GM12872 (cell line): ENCODE results near the gene ADAMTS12.

Experiments
- TF ChIP-seq, protein P1 (sequence below): IDR thresholded peaks from 3 replicates; pipeline ENCODE4 v1.5.1; 2011; ENCODE audit warnings: low read depth, mild to moderate bottlenecking, low read length, moderate library complexity; ENCODE audit not compliant: insufficient read depth

ADAMTS12 gene

DNA sequence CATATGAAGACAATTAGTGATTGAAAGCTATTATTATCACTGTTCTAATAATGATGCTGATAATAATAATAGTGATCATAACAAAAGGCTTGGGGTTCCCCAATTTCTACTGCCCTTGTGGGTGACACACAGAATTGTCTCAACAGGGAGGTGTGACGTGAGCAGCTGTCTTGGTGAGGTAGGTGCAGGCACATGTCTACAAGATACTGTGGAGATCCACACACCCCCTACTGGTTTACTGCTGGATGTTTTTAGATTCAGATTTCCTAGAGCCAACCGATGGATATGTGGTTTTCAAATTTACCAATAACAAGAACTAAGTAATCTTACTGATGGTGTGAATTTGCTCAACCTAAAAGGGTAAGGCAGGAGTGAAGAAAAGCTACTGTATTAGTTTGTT lies 312.0 kb downstream of the ADAMTS12 start:
- TF ChIP-seq, protein P1, sequence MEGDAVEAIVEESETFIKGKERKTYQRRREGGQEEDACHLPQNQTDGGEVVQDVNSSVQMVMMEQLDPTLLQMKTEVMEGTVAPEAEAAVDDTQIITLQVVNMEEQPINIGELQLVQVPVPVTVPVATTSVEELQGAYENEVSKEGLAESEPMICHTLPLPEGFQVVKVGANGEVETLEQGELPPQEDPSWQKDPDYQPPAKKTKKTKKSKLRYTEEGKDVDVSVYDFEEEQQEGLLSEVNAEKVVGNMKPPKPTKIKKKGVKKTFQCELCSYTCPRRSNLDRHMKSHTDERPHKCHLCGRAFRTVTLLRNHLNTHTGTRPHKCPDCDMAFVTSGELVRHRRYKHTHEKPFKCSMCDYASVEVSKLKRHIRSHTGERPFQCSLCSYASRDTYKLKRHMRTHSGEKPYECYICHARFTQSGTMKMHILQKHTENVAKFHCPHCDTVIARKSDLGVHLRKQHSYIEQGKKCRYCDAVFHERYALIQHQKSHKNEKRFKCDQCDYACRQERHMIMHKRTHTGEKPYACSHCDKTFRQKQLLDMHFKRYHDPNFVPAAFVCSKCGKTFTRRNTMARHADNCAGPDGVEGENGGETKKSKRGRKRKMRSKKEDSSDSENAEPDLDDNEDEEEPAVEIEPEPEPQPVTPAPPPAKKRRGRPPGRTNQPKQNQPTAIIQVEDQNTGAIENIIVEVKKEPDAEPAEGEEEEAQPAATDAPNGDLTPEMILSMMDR: no peak

DNA sequence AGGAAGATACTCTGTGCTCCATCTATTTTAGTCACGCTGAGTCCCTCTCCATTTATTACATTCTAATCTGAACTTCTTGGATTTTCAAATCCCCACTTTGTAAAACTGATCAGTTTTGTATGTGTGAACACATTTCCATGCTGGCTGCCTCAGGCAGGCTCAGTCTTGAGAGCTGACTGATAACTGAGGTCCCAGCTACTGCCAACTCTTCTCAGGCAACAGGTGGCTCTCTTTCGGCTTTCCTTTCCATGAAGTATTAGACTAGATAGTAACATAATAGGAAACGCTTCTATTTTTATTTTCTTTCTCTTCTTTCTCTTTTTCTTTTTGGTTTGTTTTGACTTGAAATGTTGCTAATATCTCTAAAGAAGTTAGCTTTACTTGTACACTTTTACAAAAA lies 312.6 kb downstream of the ADAMTS12 start:
- TF ChIP-seq, protein P1: no peak

GRCh38 chr5:33576726-33577590 lies 314.8 kb downstream of the ADAMTS12 start:
- TF ChIP-seq, protein P1: no peak

DNA sequence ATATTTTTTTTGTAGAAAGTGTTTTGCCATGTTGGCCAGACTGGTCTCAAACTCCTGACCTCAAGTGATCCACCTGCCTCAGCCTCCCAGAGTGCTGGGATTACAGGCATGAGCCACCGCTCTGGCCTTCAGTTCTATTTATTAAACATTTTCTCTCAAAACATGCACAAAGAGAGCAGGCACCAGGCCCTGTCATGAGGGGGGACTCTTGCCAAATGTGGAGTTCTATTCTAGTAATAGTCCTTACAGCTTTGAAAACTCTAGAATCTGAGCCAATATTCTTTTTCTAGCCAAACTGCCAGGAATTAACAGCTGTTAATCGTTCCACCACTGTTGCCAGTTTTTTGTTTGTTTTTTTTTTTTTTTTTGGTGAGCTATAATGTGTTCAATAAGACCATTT lies 326.5 kb downstream of the ADAMTS12 start:
- TF ChIP-seq, protein P1: no peak

DNA sequence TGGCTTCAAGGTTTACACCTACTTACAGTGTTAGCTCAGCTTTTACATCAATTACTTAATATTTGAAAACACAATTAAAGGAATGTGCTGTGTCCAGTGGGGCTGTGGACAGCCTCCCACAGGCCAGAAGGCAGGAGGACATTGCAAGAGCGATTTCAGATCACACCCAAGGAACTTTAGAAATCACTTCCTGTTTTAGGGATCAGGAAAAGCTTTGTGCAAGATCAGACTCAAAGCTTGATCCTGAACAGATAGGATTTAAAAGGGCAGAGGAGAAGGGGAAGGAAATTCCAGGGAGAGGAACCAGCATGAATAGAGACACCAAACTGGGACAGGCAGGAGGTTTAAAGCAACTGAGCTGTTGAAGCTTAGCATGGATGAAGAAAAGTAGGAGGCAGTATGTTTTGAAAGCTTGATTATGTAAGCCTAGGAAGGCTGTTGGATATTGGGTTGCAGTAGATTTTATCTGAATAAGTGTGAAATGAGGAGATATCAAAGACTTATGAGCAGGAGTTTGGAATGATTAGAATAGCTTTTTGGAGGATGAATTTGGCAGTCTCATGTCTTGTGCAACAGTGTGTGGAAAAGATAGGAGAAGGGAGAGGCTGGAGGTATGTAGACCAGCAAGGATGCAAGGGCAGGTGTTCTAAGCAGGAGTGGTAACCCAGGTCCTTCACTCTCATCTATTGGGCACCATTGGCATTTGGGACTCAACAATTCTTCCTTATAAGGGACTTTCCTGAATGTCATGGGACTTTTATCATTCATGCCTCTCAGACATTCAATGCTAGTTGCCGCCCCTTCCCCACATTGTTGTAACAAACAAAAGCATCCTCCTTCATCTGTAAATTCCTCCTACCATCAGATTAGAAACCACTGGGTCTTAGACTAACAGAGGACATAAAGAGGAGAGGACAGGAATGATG lies 327.5 kb downstream of the ADAMTS12 start:
- TF ChIP-seq, protein P1: no peak

GRCh38 chr5:33563530-33563929 lies 328.3 kb downstream of the ADAMTS12 start:
- TF ChIP-seq, protein P1: no peak

- TF ChIP-seq, protein P1: no peak
Observed at GRCh38 chr5:33558489-33558888, 333.3 kb downstream of the ADAMTS12 start.
